Lung (tissue), 12 donors: ENCODE data around the gene ZNF287. TPM values are rescaled to one million over a fixed set of nuclear protein-coding genes. Genes with fewer than 3 reads are reported as not detected.

Experiments
- ATAC-seq: fragments of 200-7000 bp; cut with Tn5 transposase; one replicate; pipeline ENCODE4 v1.9.1; 2020; ENCODE audit warnings: moderate number of reproducible peaks; ENCODE audit not compliant: insufficient read depth, low FRiP score
- DNase-seq, 3 donors: peaks; one replicate each; pipeline ENCODE4 v3.0.0-alpha.2; 2013 to 2017
- H3K27ac ChIP-seq, 2 donors: one replicate each; pipeline ENCODE4 v1.5.1; 2013; ENCODE audit warnings: mild to moderate bottlenecking in 2 of 2, moderate library complexity in 2 of 2, control low read depth in 1 of 2, inconsistent platforms in 1 of 2, low read depth in 1 of 2, low read length in 1 of 2
- H3K27me3 ChIP-seq, 3 donors: one replicate each; pipeline ENCODE4 v1.5.1; 2013; ENCODE audit warnings: low read length in 2 of 3; ENCODE audit not compliant: control insufficient read depth in 3 of 3, insufficient read depth in 3 of 3
- H3K36me3 ChIP-seq, 4 donors: one replicate each; pipeline ENCODE4 v1.5.1; 2013; ENCODE audit warnings: low read length in 4 of 4, mild to moderate bottlenecking in 1 of 4, moderate library complexity in 1 of 4; ENCODE audit not compliant: control insufficient read depth in 4 of 4, insufficient read depth in 4 of 4
- H3K4me1 ChIP-seq, 5 donors: one replicate each; pipeline ENCODE4 v1.5.1; 2013; ENCODE audit warnings: low read length in 5 of 5, mild to moderate bottlenecking in 2 of 5, moderate library complexity in 1 of 5; ENCODE audit not compliant: control insufficient read depth in 5 of 5, insufficient read depth in 5 of 5
- H3K4me3 ChIP-seq: one replicate; pipeline ENCODE4 v1.5.1; 2013; ENCODE audit warnings: mild to moderate bottlenecking, control low read depth, moderate library complexity
- H3K9ac ChIP-seq, 2 donors: one replicate each; pipeline ENCODE4 v1.5.1; 2013; ENCODE audit warnings: low read length in 2 of 2, control low read depth in 1 of 2; ENCODE audit not compliant: insufficient read depth in 1 of 2
- H3K9me3 ChIP-seq, 4 donors: one replicate each; pipeline ENCODE4 v1.5.1; 2013; ENCODE audit warnings: low read length in 3 of 4, mild to moderate bottlenecking in 1 of 4, moderate library complexity in 1 of 4; ENCODE audit not compliant: control insufficient read depth in 4 of 4, insufficient read depth in 3 of 4
- WGBS, 2 donors: extraction: QIAGEN DNeasy Blood & Tissue Kit; methylation state at CpG; one replicate each; pipeline ENCODE4 v1.1.7; 2013; 5-methylcytosine and 5-hydroxymethylcytosine counted together
- polyA plus RNA-seq, 2 donors: library from polyadenylated mRNA; stranded (reverse); fragments of 200-250 nt; gene quantifications; one replicate each; pipeline ENCODE4 v1.2.1, GENCODE V29; 2013
- total RNA-seq, 2 donors: library from RNA; depleted of rRNA in 1 of 2; stranded (reverse); fragments of >200 nt in 1 of 2; gene quantifications; one replicate each; pipeline ENCODE4 v1.2.1, GENCODE V29; 2014 to 2021
- TF ChIP-seq, protein P1 (sequence below): IDR thresholded peaks from 2 replicates; pipeline ENCODE4 v1.5.1; 2012; ENCODE audit warnings: mild to moderate bottlenecking; ENCODE audit errors: control extremely low read depth, extremely low read depth
- donor health status: control.
- donor health status: control.
- donor health status: Bipolar disorder and iron deficiency.
- donor health status: healthy.
- donor health status: DM: yes; HTN: yes; CAD: no.

The ZNF287 gene
- total and polyA plus RNA-seq, 4 donors = 2.7 to 6.6 (median 5.0) TPM

- Histone ChIP-seq H3K36me3 (peaks cover 0 to 7% (median 0%) of the 10 kb centered on the region in 4 donors), H3K9me3 (no peaks in the 10 kb centered on the region), H3K27ac (no peak overlapping the region), H3K27me3 (no peaks in the 10 kb centered on the region), H3K4me3 (no peak overlapping the region), H3K9ac (no peak overlapping the region), H3K4me1 (peaks cover 0 to 7% (median 3%) of the 10 kb centered on the region in 5 donors)
- TF ChIP-seq, protein P1, sequence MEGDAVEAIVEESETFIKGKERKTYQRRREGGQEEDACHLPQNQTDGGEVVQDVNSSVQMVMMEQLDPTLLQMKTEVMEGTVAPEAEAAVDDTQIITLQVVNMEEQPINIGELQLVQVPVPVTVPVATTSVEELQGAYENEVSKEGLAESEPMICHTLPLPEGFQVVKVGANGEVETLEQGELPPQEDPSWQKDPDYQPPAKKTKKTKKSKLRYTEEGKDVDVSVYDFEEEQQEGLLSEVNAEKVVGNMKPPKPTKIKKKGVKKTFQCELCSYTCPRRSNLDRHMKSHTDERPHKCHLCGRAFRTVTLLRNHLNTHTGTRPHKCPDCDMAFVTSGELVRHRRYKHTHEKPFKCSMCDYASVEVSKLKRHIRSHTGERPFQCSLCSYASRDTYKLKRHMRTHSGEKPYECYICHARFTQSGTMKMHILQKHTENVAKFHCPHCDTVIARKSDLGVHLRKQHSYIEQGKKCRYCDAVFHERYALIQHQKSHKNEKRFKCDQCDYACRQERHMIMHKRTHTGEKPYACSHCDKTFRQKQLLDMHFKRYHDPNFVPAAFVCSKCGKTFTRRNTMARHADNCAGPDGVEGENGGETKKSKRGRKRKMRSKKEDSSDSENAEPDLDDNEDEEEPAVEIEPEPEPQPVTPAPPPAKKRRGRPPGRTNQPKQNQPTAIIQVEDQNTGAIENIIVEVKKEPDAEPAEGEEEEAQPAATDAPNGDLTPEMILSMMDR = no peak
- DNase-seq = no peak
- ATAC-seq = no peak
- WGBS, 2 donors = 18 to 24% methylated on average over 14 of the region's 14 CpGs
Measured at GRCh38 chr17:16569358-16569712, 331 bp upstream of the ZNF287 start.

- 97 to 99% methylated on average over 3 of the region's 3 CpGs for WGBS, 2 donors
- peaks cover 17 to 61% (median 34%) of the 10 kb centered on the region in 4 donors for H3K9me3 ChIP-seq
Measured at GRCh38 chr17:16552637-16553045, 16.4 kb downstream of the ZNF287 start.

DNA sequence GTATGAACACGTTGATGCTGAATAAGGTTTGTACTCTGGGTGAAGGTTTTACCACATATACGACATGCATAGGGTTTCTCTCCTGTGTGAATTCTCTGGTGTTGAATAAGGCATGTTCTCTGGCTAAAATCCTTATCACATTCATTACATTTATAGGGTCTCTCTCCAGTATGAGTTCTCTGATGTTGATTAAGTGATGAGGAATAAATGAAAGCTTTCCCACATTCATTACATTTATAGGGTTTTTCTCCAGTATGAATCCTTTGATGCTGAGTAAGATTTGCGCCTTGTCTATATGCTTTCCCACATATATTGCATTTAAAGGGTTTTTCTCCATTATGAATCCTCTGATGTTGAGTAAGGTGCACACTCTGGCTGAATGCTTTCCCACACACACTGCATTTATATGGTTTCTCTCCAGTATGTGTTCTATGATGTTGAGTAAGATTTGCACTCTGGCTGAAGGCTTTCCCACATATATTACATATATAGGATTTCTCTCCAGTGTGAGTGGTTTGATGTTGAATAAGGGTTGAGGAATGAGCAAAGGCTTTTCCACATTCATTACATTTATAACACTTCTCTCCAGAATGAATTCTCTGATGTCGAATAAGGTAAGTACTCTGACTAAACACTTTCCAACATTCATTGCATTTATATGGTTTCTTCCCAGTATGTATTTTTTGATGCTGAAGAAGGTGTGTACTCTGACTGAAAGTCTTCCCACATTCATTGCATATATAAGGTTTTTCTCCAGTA, 16.9 kb downstream of the ZNF287 start:
- DNase-seq (no peak), ATAC-seq (no peak)
- Histone ChIP-seq H3K27ac (no peak overlapping the region), H3K4me3 (no peak overlapping the region), H3K27me3 (no peaks in the 10 kb centered on the region), H3K4me1 (no peaks in the 10 kb centered on the region), H3K9me3 (peaks cover 14 to 67% (median 35%) of the 10 kb centered on the region in 4 donors), H3K36me3 (peaks cover 5 to 43% (median 38%) of the 10 kb centered on the region in 4 donors), H3K9ac (no peak overlapping the region)
- 96% methylated on average over 4 of the region's 4 CpGs for WGBS, 2 donors
- TF ChIP-seq, protein P1 = no peak

More at GRCh38 chr17:16552637-16553045, 16.4 kb downstream of the ZNF287 start:
- DNase-seq = no peak
- H3K4me3 ChIP-seq = no peak overlapping the region
- H3K27me3 ChIP-seq = no peaks in the 10 kb centered on the region
- ATAC-seq = no peak
- peaks cover 5 to 49% (median 43%) of the 10 kb centered on the region in 4 donors for H3K36me3 ChIP-seq
- TF ChIP-seq, protein P1 = no peak
- no peak overlapping the region for H3K9ac ChIP-seq
- H3K27ac ChIP-seq = no peak overlapping the region
- H3K4me1 ChIP-seq = no peaks in the 10 kb centered on the region
